HepG2 (cell line): ENCODE results near the gene STPG4. TPM values are rescaled to one million over a fixed set of nuclear protein-coding genes. Genes with fewer than 3 reads are reported as not detected.

Experiments
- ATAC-seq: fragments of 200-7000 bp; cut with Tn5 transposase; 3 replicates; pipeline ENCODE4 v1.9.1; 2020; ENCODE audit warnings: mild to moderate bottlenecking, moderate library complexity
- BruUV-seq: library from RNA; stranded (reverse); fragments of 400-500 nt; replicated peaks from 2 replicates; lab custom pipeline; 2021; lab: Mats Ljungman, UMichigan
- CTCF ChIA-PET: fragments of 300-600 bp; formaldehyde crosslinking; extraction: SDS; loops from one replicate; lab custom pipeline; 2021; ENCODE audit warnings: low total read pairs, inconsistent platforms, low intra/inter-chr PET ratio; lab: Yijun Ruan, JAX
- POLR2A ChIA-PET: fragments of 350-600 bp; sonication (Branson Sonifier 250); formaldehyde crosslinking; loops from one replicate; lab custom pipeline; 2020; ENCODE audit warnings: antibody characterized with exemption, inconsistent platforms; lab: Yijun Ruan, JAX
- DNase-seq: peaks from one replicate; pipeline ENCODE4 v3.0.0-alpha.2; 2015; ENCODE audit warnings: low spot score
- FAIRE-seq: peaks from 3 replicates; lab custom pipeline; 2011; peaks lifted over from hg19 to GRCh38; lab: Jason Lieb, UNC
- H2AFZ ChIP-seq: one replicate; pipeline ENCODE4 v1.6.1; 2011; ENCODE audit warnings: low read length, inconsistent platforms
- H3K27ac ChIP-seq: fragments of 300-600 bp; 3 replicates; pipeline ENCODE4 v1.8.0; 2011; ENCODE audit warnings: mixed run types, mild to moderate bottlenecking, mixed read lengths, low read length, inconsistent platforms; ENCODE audit not compliant: insufficient read depth; ENCODE audit errors: extremely low read length
- H3K27me3 ChIP-seq, 2 experiments: fragments of 200-600 bp in 1 of 2; 2 replicates in 1 of 2; 3 replicates in 1 of 2; pipeline versions ENCODE4 v1.6.0 to v1.8.0; 2011; ENCODE audit warnings: low read length in 2 of 2, mild to moderate bottlenecking in 2 of 2, moderate library complexity in 2 of 2, inconsistent platforms in 1 of 2; ENCODE audit not compliant: insufficient read depth in 2 of 2, control insufficient read depth in 1 of 2
- H3K36me3 ChIP-seq, 2 experiments: fragments of 200-600 bp in 1 of 2; replicated peaks in 1 of 2; 2 replicates in 1 of 2; 3 replicates in 1 of 2; pipeline versions ENCODE4 v1.5.1 to v1.8.0; 2011; ENCODE audit warnings: low read length in 2 of 2, inconsistent platforms in 1 of 2; ENCODE audit not compliant: insufficient read depth in 2 of 2, control insufficient read depth in 1 of 2
- H3K4me1 ChIP-seq: 2 replicates; pipeline ENCODE4 v1.5.1; 2012; ENCODE audit warnings: low read length, inconsistent platforms; ENCODE audit not compliant: insufficient read depth
- H3K4me2 ChIP-seq: 2 replicates; pipeline ENCODE4 v1.6.0; 2011; ENCODE audit warnings: low read depth, low read length, inconsistent platforms
- H3K4me3 ChIP-seq, 3 experiments: fragments of 200-600 bp in 1 of 3; sonication (generic), shearing (Covaris generic) in 1 of 3; replicated peaks in 1 of 3; 2 replicates each; pipeline ENCODE4 v1.5.1; 2011 to 2016; ENCODE audit warnings: low read length in 3 of 3, inconsistent platforms in 2 of 3, low read depth in 2 of 3, mild to moderate bottlenecking in 2 of 3, control low read depth in 1 of 3, mixed read lengths in 1 of 3; ENCODE audit not compliant: insufficient read depth in 1 of 3
- H3K79me2 ChIP-seq: one replicate; pipeline ENCODE4 v1.6.1; 2011; ENCODE audit warnings: low read length, inconsistent platforms; ENCODE audit not compliant: insufficient read depth
- H3K9ac ChIP-seq: 2 replicates; pipeline ENCODE4 v1.6.0; 2011; ENCODE audit warnings: mild to moderate bottlenecking, low read depth, low read length, inconsistent platforms; ENCODE audit not compliant: insufficient read depth
- H3K9me3 ChIP-seq: 2 replicates; pipeline ENCODE4 v1.5.1; 2012; ENCODE audit warnings: mild to moderate bottlenecking, low read length
- H4K20me1 ChIP-seq: 2 replicates; pipeline ENCODE4 v1.6.0; 2011; ENCODE audit warnings: inconsistent platforms, mild to moderate bottlenecking, low read length, moderate library complexity; ENCODE audit not compliant: insufficient read depth
- DMTF1 ChIP-seq: sonication (generic); formaldehyde crosslinking; IDR thresholded peaks from 2 replicates; pipeline ENCODE4 v1.4.0; 2020; ENCODE audit warnings: mild to moderate bottlenecking, missing genetic modification reagents
- GATA4 ChIP-seq: sonication (generic); IDR thresholded peaks from 2 replicates; pipeline ENCODE4 v1.6.1; 2016; ENCODE audit warnings: antibody characterized with exemption, low read depth, borderline replicate concordance
- GZF1 ChIP-seq: sonication (generic); formaldehyde crosslinking; IDR thresholded peaks from 2 replicates; pipeline ENCODE4 v1.5.1; 2020; ENCODE audit warnings: mild to moderate bottlenecking, missing genetic modification reagents
- HDAC2 ChIP-seq: sonication (generic); formaldehyde crosslinking; IDR thresholded peaks from 2 replicates; pipeline ENCODE4 v1.4.0; 2020; ENCODE audit warnings: missing genetic modification reagents
- MIER2 ChIP-seq: IDR thresholded peaks from 2 replicates; pipeline ENCODE4 v1.6.1; 2016; ENCODE audit warnings: missing biosample characterization, missing genetic modification reagents
- MTERF4 ChIP-seq: sonication (generic); formaldehyde crosslinking; IDR thresholded peaks from 2 replicates; pipeline ENCODE4 v1.8.0; 2023; ENCODE audit warnings: mild to moderate bottlenecking, missing genetic modification reagents
- RORA ChIP-seq: sonication (generic); formaldehyde crosslinking; IDR thresholded peaks from 2 replicates; pipeline ENCODE4 v1.5.0; 2020; ENCODE audit warnings: mild to moderate bottlenecking, missing genetic modification reagents, moderate library complexity
- ZNF407 ChIP-seq: sonication (generic); formaldehyde crosslinking; IDR thresholded peaks from one replicate; pipeline ENCODE4 v1.5.1; 2020; ENCODE audit warnings: mild to moderate bottlenecking, missing genetic modification reagents; ENCODE audit errors: not compliant biosample characterization
- ZNF563 ChIP-seq: sonication (generic); formaldehyde crosslinking; IDR thresholded peaks from 2 replicates; pipeline ENCODE4 v1.8.0; 2022; ENCODE audit warnings: mild to moderate bottlenecking, moderate library complexity, missing genetic modification reagents
- ZNF577 ChIP-seq: sonication (generic); formaldehyde crosslinking; IDR thresholded peaks from 2 replicates; pipeline ENCODE4 v1.4.0; 2020; ENCODE audit warnings: mild to moderate bottlenecking, low read depth, missing genetic modification reagents, borderline replicate concordance
- ZNF670 ChIP-seq: sonication (generic); formaldehyde crosslinking; IDR thresholded peaks from 2 replicates; pipeline ENCODE4 v1.8.0; 2022; ENCODE audit warnings: mild to moderate bottlenecking, missing genetic modification reagents, borderline replicate concordance
- ZNF792 ChIP-seq: IDR thresholded peaks from 2 replicates; pipeline ENCODE4 v1.6.1; 2016
- WGBS: methylation state at CpG from one replicate; pipeline ENCODE4 v1.1.6; 2017; ENCODE audit warnings: low lambda C conversion rate; 5-methylcytosine and 5-hydroxymethylcytosine counted together
- in situ Hi-C: cut with HindIII; loops from 2 replicates; pipeline ENCODE4 v1.10.0; 2017; ENCODE audit warnings: low pct_unique_long_range_greater_than_20kb; ENCODE audit not compliant: extremely low pct_ligation_motif_present
- intact Hi-C: fragments of 100-400 bp; cut with micrococcal nuclease; formaldehyde crosslinking; loops from one replicate; pipeline ENCODE4 v1.10.0; 2022; ENCODE audit not compliant: unreplicated experiment
- polyA plus RNA-seq, 8 experiments: library from polyadenylated mRNA; depleted of rRNA in 3 of 8; stranded (reverse) in 7 of 8; unstranded in 1 of 8; fragments of >200 nt; fragmentation: Illumina TruSeq in 4 of 8; extraction: Trizol in 4 of 8; gene quantifications; 2 replicates each; pipeline versions ENCODE4 v1.2.1 to v1.2.3, GENCODE V29; 2011 to 2016; ENCODE audit warnings: low read depth in 4 of 8, missing spikeins in 1 of 8, mixed read lengths in 1 of 8; ENCODE audit not compliant: insufficient read depth in 1 of 8
- total RNA-seq, 5 experiments: library from RNA; depleted of rRNA; stranded (reverse); fragments of >200 nt; fragmentation: Illumina TruSeq; extraction: Trizol; gene quantifications; 2 replicates each; pipeline ENCODE4 v1.2.3, GENCODE V29; 2016; ENCODE audit warnings: low read depth in 1 of 5

Gene STPG4
- total and polyA plus RNA-seq, 2 of the 13 experiments (the other 11 are each of a cell fraction or from before 2014, with no cell fraction given) = 0.11 to 0.15 TPM

GRCh38 chr2:47198985-47199451, 43.9 kb upstream of the STPG4 start:
- peaks cover 1 to 14% of the 10 kb centered on the region in 2 experiments; a peak in 3 of 5 replicates for H3K27me3 ChIP-seq
- H3K4me3 ChIP-seq = no peak overlapping the region
- no peak for TF ChIP-seq ZNF577 (CRISPR knock-in tag)
- TF ChIP-seq HDAC2 (CRISPR knock-in tag) = no peak
- TF ChIP-seq ZNF670 (CRISPR knock-in tag) = no peak
- TF ChIP-seq MTERF4 (CRISPR knock-in tag) = no peak
- no peak for TF ChIP-seq ZNF407 (CRISPR knock-in tag)
- TF ChIP-seq ZNF792 (CRISPR knock-in tag) = no peak
- no peak for TF ChIP-seq RORA
- TF ChIP-seq ZNF563 (CRISPR knock-in tag) = no peak
- no peak for TF ChIP-seq DMTF1 (CRISPR knock-in tag)
- no peak for TF ChIP-seq MIER2 (CRISPR knock-in tag)
- no peak for TF ChIP-seq GZF1 (CRISPR knock-in tag)
- TF ChIP-seq GATA4 = no peak
- no peaks in the 10 kb centered on the region for H3K36me3 ChIP-seq
- FAIRE-seq (no peak), ATAC-seq (no peak), DNase-seq (no peak)
- 13% methylated on average over 3 of the region's 3 CpGs for WGBS
- ChIA-PET POLR2A (no interaction called here), CTCF (no interaction called here)
- H2AFZ ChIP-seq = no peak overlapping the region
- peaks cover 20% of the 10 kb centered on the region for H3K4me1 ChIP-seq
- H3K27ac ChIP-seq = no peak overlapping the region
- H3K9ac ChIP-seq = no peak overlapping the region
- H4K20me1 ChIP-seq = no peaks in the 10 kb centered on the region
- no peaks in the 10 kb centered on the region for H3K9me3 ChIP-seq
- no peak overlapping the region for H3K4me2 ChIP-seq
- in situ Hi-C loops = no loop called here
- BruUV-seq = no TSS peak
- H3K79me2 ChIP-seq = no peaks in the 10 kb centered on the region
- intact Hi-C loops = no loop called here
